IMR-90 (cell line): ENCODE measurements around the gene PDZRN3. TPM values are rescaled to one million over a fixed set of nuclear protein-coding genes. Genes with fewer than 3 reads are reported as not detected.

Experiments used
- ATAC-seq: fragments of 200-7000 bp; cut with Tn5 transposase; 2 replicates; pipeline ENCODE4 v1.9.1; 2020; ENCODE audit warnings: low read depth, mild to moderate bottlenecking, moderate library complexity
- BruUV-seq: library from RNA; stranded (reverse); fragments of 400-500 nt; replicated peaks from 2 replicates; lab custom pipeline; 2021; lab: Mats Ljungman, UMichigan
- CTCF ChIA-PET: fragments of 300-600 bp; formaldehyde crosslinking; extraction: SDS; loops from one replicate; lab custom pipeline; 2021; ENCODE audit warnings: antibody characterized with exemption; lab: Yijun Ruan, JAX
- POLR2A ChIA-PET: fragments of 300-600 bp; sonication (Branson Sonifier 250); formaldehyde crosslinking; loops from one replicate; lab custom pipeline; 2022; ENCODE audit warnings: antibody characterized with exemption; ENCODE audit not compliant: unreplicated experiment; lab: Charles Lee
- DNase-seq: peaks from one replicate; pipeline ENCODE4 v3.0.0; 2013
- H2AFZ ChIP-seq: replicated peaks from 2 replicates; pipeline ENCODE3; 2013; ENCODE audit warnings: low read length, mild to moderate bottlenecking; ENCODE audit not compliant: poor library complexity
- H2AK5ac ChIP-seq: 2 replicates; pipeline ENCODE4 v1.6.1; 2013; ENCODE audit warnings: low read depth, low read length, inconsistent platforms
- H2AK9ac ChIP-seq: replicated peaks from 2 replicates; pipeline ENCODE3; 2013; ENCODE audit warnings: mild to moderate bottlenecking, low read depth, low read length, moderate library complexity; ENCODE audit not compliant: poor library complexity
- H2BK120ac ChIP-seq: 2 replicates; pipeline ENCODE4 v1.6.1; 2013; ENCODE audit warnings: low read depth, low read length, inconsistent platforms
- H2BK15ac ChIP-seq: 3 replicates; pipeline ENCODE4 v1.6.1; 2013; ENCODE audit warnings: low read depth, low read length, inconsistent platforms
- H2BK20ac ChIP-seq: 2 replicates; pipeline ENCODE4 v1.6.1; 2013; ENCODE audit warnings: low read depth, mild to moderate bottlenecking, inconsistent platforms, low read length, moderate library complexity
- H2BK5ac ChIP-seq: 2 replicates; pipeline ENCODE4 v1.6.1; 2013; ENCODE audit warnings: mild to moderate bottlenecking, low read depth, low read length, inconsistent platforms; ENCODE audit not compliant: poor library complexity, severe bottlenecking
- H3K14ac ChIP-seq: replicated peaks from 2 replicates; pipeline ENCODE4 v1.6.1; 2013; ENCODE audit warnings: low read depth, low read length, inconsistent platforms
- H3K18ac ChIP-seq: 2 replicates; pipeline ENCODE4 v1.6.1; 2013; ENCODE audit warnings: low read depth, low read length, control low read depth
- H3K23ac ChIP-seq: 2 replicates; pipeline ENCODE4 v1.6.1; 2013; ENCODE audit warnings: low read depth, low read length, inconsistent platforms
- H3K27ac ChIP-seq: 2 replicates; pipeline ENCODE4 v1.5.1; 2013; ENCODE audit warnings: mild to moderate bottlenecking, control low read depth, low read length; ENCODE audit not compliant: insufficient read depth
- H3K27me3 ChIP-seq: 2 replicates; pipeline ENCODE4 v1.6.1; 2013; ENCODE audit warnings: low read length; ENCODE audit not compliant: control insufficient read depth, insufficient read depth
- H3K36me3 ChIP-seq: 2 replicates; pipeline ENCODE4 v1.6.1; 2013; ENCODE audit warnings: low read length, mixed read lengths; ENCODE audit not compliant: control insufficient read depth, insufficient read depth
- H3K4ac ChIP-seq: 2 replicates; pipeline ENCODE4 v1.6.1; 2013; ENCODE audit warnings: low read depth, low read length, inconsistent platforms
- H3K4me1 ChIP-seq: 2 replicates; pipeline ENCODE4 v1.6.1; 2013; ENCODE audit warnings: low read length, mixed read lengths; ENCODE audit not compliant: control insufficient read depth, insufficient read depth
- H3K4me2 ChIP-seq: 2 replicates; pipeline ENCODE4 v1.6.1; 2013; ENCODE audit warnings: low read depth, mild to moderate bottlenecking, control low read depth, low read length, moderate library complexity
- H3K4me3 ChIP-seq: 2 replicates; pipeline ENCODE4 v1.5.1; 2013; ENCODE audit warnings: low read depth, mild to moderate bottlenecking, control low read depth, low read length, moderate library complexity; ENCODE audit not compliant: insufficient read depth
- H3K56ac ChIP-seq: 2 replicates; pipeline ENCODE4 v1.6.1; 2013; ENCODE audit warnings: low read length, inconsistent platforms; ENCODE audit not compliant: insufficient read depth; ENCODE audit errors: extremely low read depth
- H3K79me1 ChIP-seq, 2 experiments: 2 replicates each; pipeline ENCODE4 v1.6.1; 2013; ENCODE audit warnings: low read length in 2 of 2, inconsistent platforms in 1 of 2, low read depth in 1 of 2
- H3K9ac ChIP-seq: 2 replicates; pipeline ENCODE4 v1.6.1; 2013; ENCODE audit warnings: low read depth, low read length, control low read depth
- H3K9me1 ChIP-seq: 2 replicates; pipeline ENCODE4 v1.6.1; 2013; ENCODE audit warnings: low read length, inconsistent platforms; ENCODE audit not compliant: insufficient read depth
- H3K9me3 ChIP-seq: 2 replicates; pipeline ENCODE4 v1.6.1; 2013; ENCODE audit warnings: low read length; ENCODE audit not compliant: control insufficient read depth, insufficient read depth
- H4K20me1 ChIP-seq: 2 replicates; pipeline ENCODE4 v1.6.1; 2013; ENCODE audit warnings: low read length, inconsistent platforms; ENCODE audit not compliant: insufficient read depth
- H4K5ac ChIP-seq: 2 replicates; pipeline ENCODE4 v1.6.1; 2013; ENCODE audit warnings: mild to moderate bottlenecking, low read depth, low read length, control low read depth
- H4K8ac ChIP-seq, 2 experiments: 2 replicates each; pipeline ENCODE4 v1.6.1; 2013; ENCODE audit warnings: low read depth in 2 of 2, low read length in 2 of 2, control low read depth in 1 of 2, inconsistent platforms in 1 of 2
- H4K91ac ChIP-seq: 2 replicates; pipeline ENCODE4 v1.6.1; 2013; ENCODE audit warnings: low read depth, low read length, inconsistent platforms; ENCODE audit not compliant: insufficient read depth
- BHLHE40 ChIP-seq: fragments of 150-350 bp; IDR thresholded peaks from 2 replicates; pipeline ENCODE4 v1.6.1; 2016; ENCODE audit warnings: mild to moderate bottlenecking, low read depth, low read length
- FOS ChIP-seq: fragments of 150-350 bp; IDR thresholded peaks from 2 replicates; pipeline ENCODE4 v1.6.1; 2016; ENCODE audit warnings: low read depth, low read length
- POLR2A ChIP-seq: IDR thresholded peaks from 2 replicates; pipeline ENCODE4 v1.6.1; 2012; ENCODE audit warnings: mild to moderate bottlenecking, low read depth, low read length
- RAD21 ChIP-seq: IDR thresholded peaks from 2 replicates; pipeline ENCODE4 v1.6.1; 2012; ENCODE audit warnings: low read length, improper control_type of control experiment
- RFX5 ChIP-seq: IDR thresholded peaks from 2 replicates; pipeline ENCODE4 v1.8.0; 2012; ENCODE audit warnings: low read depth, mild to moderate bottlenecking, low read length, moderate library complexity
- whole genome bisulfite sequencing, 2 experiments: methylation state at CpG; one replicate each; pipeline versions ENCODE4 v1.1.5 to v1.1.7; 2013; ENCODE audit warnings: missing lambda C conversion rate in 2 of 2; ENCODE audit not compliant: insufficient read length in 1 of 2; ENCODE audit errors: extremely low coverage in 2 of 2; 5-methylcytosine and 5-hydroxymethylcytosine counted together
- dilution Hi-C: fragments of 300-500 bp; cut with HindIII; formaldehyde crosslinking; loops from one replicate; pipeline ENCODE4 v1.14.3; 2018; ENCODE audit warnings: low sequenced_read_pairs; ENCODE audit not compliant: unreplicated experiment
- in situ Hi-C: fragments of 300-500 bp; cut with MboI; formaldehyde crosslinking; loops from 3 replicates; pipeline ENCODE4 v1.14.3; 2019; ENCODE audit warnings: low sequenced_read_pairs, inconsistent platforms, mixed read lengths
- intact Hi-C: fragments of 100-400 bp; cut with micrococcal nuclease; formaldehyde crosslinking; loops from 2 replicates; pipeline ENCODE4 v1.10.0; 2022
- polyA plus RNA-seq, 3 experiments: library from polyadenylated mRNA; depleted of rRNA; stranded (reverse); fragments of >200 nt; gene quantifications; 2 replicates each; pipeline ENCODE4 v1.2.3, GENCODE V29; 2012; ENCODE audit warnings: low replicate concordance in 1 of 3
- total RNA-seq: library from RNA; depleted of rRNA; stranded (reverse); fragments of >200 nt; gene quantifications from 2 replicates; pipeline ENCODE4 v1.2.3, GENCODE V29; 2012

Gene PDZRN3
- total and polyA plus RNA-seq, 2 of the 4 experiments (the other 2 are of a cell fraction): 9.4 to 17.0 TPM

DNA sequence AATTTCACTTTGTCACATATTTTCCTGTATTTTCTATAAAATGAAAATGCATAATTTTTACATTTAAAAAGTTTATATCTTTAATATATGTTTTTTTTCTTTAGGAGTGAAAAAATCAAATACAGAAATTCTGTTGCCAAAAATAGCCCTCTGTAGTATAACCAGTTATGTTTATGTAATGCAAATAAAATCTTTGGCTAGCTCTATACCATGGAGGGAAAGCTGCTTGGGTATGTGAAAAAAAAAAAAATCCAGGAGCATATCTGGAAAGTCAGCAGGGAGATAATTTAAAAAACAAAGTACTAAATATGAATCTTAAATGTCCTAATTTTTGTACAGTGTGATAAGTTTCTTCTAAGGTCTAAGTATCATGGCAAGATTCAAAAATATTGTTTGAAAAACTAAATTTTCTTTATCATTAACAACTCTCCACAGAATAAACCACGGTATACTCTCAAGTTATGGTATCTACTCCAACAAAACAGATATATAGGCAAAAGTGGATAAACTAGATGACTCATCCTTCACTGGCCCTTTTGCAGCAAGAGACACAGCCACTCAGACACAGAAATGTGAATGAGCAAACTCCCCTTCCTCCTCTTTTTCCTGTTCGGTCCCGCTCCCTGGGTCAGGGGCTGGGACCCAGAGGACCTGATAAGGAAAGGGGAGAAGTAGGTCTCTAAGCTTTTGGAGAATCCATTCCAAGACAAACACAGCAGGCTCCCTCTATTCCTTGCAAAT lies 66.6 kb downstream of the PDZRN3 start:
- dilution Hi-C loops: no loop called here
- in situ Hi-C loops: no loop called here
- Histone ChIP-seq H2AFZ (peak overlapping the region; percentile 18), H2BK15ac (peak overlapping the region; percentile 59; the same call in 2 of the 3 replicates), H4K8ac (peak overlapping the region; percentile 54 to 69; a peak in 2 of 4 replicates), H3K9me3 (no peaks in the 10 kb centered on the region), H2AK5ac (peak overlapping the region; percentile 54; the same call in 1 of the 2 replicates), H3K4me3 (no peak overlapping the region), H4K20me1 (no peaks in the 10 kb centered on the region), H4K5ac (peak overlapping the region; percentile 5; the same call in 1 of the 2 replicates), H2AK9ac (no peak overlapping the region), H2BK20ac (peak overlapping the region; percentile 76), H3K4me1 (peaks cover 25% of the 10 kb centered on the region), H3K36me3 (no peaks in the 10 kb centered on the region), H3K9me1 (peaks cover 12% of the 10 kb centered on the region), H3K27me3 (no peaks in the 10 kb centered on the region), H3K14ac (peak overlapping the region; percentile 75), H3K4ac (peak overlapping the region; percentile 71), H2BK5ac (no peak overlapping the region), H3K23ac (peak overlapping the region; percentile 44), H3K79me1 (peaks cover 4 to 18% of the 10 kb centered on the region in 2 experiments; a peak in 3 of 4 replicates), H2BK120ac (peak overlapping the region; percentile 78), H3K9ac (no peak overlapping the region), H3K18ac (peak overlapping the region; percentile 44), H3K56ac (no peak overlapping the region), H3K4me2 (peak overlapping the region; percentile 32), H4K91ac (peak overlapping the region; percentile 86), H3K27ac (peak overlapping the region; percentile 66; the same call in 1 of the 2 replicates)
- DNase-seq (peak; percentile 72), ATAC-seq (peak; percentile 40)
- TF ChIP-seq POLR2A: no peak
- no peak for TF ChIP-seq RAD21
- TF ChIP-seq FOS: peak; percentile 78
- no peak for TF ChIP-seq RFX5
- TF ChIP-seq BHLHE40: peak; percentile 12; the same call in 1 of the 2 replicates
- intact Hi-C loops: no loop called here
- no CpG with 5 or more reads among the region's 3 CpGs for WGBS, 2 experiments
- ChIA-PET CTCF (interaction anchor here (0.5 to 1.4 kb wide), 3 partner anchors 65 to 221 kb away, joined by 3 to 4 read pairs (median 3); no protein-coding TSS in a partner anchor), POLR2A (no interaction called here)
- no TSS peak for BruUV-seq
